Stimulated activated CD8-positive, alpha-beta memory T cell treated with anti-CD3 and anti-CD28 coated beads, Interleukin-15, amount 100 ng/mL, for 24 hours (primary cell): ENCODE measurements around the gene PCNX2.
"Not testable (repeated sequence)": the region's sequence is repeated elsewhere in the genome, so short reads cannot be mapped to it uniquely, and the experiment has no call there.

Source experiments
- DNase-seq: peaks from one replicate; pipeline ENCODE4 v3.0.0-alpha.2; 2020; ENCODE audit warnings: low read depth

Gene PCNX2

DNA sequence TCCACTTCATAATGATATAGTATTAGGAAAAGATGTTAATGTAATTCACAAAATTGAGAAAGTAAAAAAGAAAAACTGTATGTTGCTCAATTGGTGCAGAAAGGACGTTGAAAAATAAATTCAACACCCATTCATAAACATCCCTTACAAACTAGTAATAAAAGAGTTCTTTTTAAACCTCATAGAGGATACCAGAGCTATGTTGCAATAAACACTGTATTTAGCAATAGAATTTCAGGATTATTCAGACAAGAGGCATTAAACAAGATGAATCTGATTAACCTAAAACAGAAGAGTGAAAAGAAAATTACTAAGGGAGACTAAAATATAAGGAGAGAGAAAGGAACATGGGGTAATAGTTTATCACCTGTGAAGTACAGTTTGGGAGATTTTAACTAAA, 190.3 kb downstream of the PCNX2 start:
- no peak for DNase-seq

DNA sequence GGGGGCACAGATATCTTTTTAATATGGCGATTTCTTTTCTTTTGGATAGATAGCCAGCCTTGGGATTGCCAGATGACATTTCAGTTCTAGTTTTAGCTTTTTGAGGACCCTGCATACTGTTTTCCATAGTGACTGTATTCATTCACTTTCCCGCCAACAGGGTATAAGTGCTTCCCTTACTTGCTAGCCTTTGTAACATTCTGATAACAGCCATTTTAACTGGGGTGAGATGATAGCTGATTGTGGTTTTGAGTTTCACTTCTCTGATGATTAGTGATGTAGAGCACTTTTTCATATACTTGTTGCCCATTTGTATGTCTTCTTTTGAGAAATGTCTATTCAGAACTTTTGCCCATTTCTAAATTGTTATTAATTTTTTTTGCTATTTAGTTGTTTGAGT, 193.2 kb downstream of the PCNX2 start:
- no peak for DNase-seq

DNA sequence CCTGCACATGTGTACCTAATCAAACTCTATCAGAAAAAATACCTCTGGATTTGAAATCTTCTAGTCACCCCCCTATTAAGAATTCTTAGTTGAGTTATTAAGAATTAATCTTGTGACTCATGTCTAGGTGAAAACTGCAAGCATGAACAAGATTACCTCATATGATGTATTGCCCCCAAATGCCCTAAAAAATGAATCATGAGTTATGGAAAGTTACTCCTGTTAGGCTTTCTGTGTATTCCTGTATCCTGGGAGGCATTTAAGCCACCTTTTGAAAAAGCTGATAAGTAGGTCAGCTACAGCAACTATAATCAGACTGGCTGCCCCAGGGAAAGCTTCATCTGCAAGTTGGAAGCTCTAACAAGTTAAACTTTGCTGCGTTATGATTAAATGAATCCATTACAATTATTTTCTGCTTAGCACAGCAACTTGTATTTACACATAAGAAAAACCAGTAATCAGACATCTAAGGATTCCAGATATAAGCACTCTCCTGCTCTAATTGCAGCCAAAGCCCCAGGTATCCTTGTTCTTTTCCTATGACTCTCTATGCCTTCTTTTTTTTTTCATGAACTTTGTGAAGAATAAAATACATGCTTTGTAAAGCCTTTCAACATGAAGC, 197.5 kb downstream of the PCNX2 start:
- no peak for DNase-seq

DNA sequence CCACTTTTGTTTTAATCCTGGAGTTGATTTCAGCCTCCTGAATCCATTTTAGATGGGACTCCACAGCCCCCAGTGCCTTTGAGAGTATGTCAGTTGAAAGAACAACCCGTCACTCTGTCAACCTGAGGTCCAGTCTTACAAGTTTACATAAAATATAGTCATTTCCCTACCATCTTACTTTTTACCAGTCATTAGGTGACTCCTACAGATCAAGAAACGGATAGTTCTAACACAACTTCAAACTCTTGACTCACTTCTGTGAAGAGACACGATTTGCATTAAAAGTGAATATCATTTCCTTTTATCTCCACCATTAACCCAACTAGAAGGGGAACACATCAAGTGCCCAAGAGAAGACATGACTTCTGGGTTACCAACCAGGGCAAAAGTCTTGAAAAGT, 198.0 kb downstream of the PCNX2 start:
- DNase-seq, result no peak

DNA sequence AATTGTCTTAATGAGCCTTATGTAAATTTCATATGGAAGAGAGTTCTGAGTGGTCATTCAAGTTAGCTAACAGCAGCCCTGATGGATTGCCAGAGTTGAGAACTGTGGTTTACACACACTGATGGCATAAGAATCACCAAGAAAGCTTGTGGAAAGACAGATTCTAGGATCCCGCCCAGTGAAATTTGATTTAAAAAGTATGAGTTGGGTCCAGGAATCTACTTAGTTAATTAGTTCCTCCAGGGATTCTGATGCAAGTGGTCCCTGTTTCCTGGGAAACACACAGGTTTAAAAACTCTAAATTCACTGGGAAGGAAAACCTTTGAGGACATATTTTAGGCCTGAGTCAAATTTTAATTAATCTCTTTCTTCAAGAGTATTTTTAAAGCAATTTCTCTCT, 200.8 kb downstream of the PCNX2 start:
- DNase-seq, result no peak

DNA sequence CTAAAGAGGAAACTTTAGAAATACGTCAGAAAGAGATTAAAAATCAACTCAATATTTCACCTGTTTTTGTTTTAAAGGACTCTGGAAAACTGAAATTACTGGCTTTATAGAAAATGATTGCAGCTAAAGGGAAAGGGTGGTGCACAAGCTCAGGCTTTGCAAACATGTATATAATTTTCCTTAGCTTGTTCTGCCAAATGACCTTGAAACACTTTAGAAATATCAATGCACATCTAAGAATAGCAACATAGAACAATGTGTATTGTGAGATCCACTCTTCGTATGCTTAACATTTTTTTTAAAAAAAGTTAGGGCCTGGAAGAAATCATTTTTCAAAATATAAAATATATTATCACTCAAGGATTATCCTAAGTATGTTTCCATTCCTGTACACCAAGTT, 201.3 kb downstream of the PCNX2 start:
- DNase-seq, result no peak

DNA sequence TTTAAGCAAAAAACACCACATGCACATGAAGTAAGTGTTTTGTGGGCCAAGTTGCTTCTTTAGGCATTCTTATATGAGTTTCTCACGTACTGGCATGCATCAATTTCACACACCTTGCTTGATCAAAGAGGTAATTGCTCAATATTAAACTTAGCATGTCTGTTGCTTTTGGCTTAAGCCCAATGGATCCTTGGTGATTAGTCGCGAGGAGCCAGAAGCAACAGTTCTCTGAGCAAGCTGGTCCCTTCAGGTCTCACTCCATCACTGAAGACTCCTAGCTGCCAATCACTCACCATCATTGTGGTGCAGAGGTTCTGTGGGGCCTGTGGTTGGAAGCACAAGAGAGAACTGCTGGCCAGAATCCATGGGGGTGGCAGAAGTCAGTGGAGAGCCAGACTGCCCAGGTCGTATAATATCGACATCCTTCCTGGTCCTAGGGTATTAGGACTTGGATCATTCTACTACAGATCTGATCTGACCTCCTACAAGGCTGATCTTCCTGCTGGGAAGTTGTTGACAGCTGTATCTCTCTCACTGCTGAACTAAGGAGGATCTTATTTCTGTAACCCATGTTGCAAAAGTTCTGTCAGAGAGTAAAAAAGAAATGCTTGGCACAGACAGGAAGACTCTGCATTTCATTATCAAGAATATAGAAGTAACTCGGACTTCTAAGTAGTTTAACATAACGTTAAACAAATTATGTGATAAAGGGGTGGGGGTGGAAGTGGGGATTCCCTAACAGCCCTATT, 204.6 kb downstream of the PCNX2 start:
- no peak for DNase-seq

DNA sequence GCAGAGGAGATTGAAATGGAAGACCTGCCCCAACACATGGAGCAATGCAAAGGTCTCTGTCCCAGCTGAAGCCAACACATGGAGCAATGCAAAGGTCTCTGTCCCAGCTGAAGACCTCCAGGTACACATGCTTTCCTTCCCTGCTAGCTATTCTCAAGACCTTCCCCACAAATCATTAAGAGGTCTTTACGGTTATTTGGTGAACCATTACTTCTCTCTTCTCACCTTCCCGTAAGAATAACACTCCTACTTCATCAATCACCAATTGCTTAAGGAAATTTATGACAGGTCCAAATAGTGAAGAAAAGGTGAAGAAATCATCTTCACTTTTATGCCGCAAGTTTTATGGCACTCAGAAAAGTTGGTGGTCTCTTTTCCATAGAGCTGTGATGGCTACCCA, 206.3 kb downstream of the PCNX2 start:
- no peak for DNase-seq

DNA sequence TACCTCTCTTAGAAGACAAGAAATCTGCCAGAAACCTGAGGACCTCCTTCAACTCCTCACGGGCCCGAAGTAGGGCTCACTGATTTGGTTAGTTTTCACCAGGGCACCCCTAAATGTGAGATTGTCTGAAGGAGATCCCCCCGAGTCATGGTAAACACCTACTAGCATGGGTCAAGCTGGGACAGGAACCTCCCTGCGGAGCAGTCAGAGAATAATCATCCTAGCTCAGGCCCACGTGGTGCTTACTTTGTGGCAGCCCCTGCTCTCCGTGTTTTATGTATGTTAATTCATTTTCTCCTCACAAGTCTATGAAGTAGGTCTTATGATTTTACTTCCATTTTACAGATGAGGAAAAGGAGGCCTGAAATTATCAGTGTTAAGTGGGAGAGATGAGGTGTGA, 206.9 kb downstream of the PCNX2 start:
- DNase-seq, result no peak

DNA sequence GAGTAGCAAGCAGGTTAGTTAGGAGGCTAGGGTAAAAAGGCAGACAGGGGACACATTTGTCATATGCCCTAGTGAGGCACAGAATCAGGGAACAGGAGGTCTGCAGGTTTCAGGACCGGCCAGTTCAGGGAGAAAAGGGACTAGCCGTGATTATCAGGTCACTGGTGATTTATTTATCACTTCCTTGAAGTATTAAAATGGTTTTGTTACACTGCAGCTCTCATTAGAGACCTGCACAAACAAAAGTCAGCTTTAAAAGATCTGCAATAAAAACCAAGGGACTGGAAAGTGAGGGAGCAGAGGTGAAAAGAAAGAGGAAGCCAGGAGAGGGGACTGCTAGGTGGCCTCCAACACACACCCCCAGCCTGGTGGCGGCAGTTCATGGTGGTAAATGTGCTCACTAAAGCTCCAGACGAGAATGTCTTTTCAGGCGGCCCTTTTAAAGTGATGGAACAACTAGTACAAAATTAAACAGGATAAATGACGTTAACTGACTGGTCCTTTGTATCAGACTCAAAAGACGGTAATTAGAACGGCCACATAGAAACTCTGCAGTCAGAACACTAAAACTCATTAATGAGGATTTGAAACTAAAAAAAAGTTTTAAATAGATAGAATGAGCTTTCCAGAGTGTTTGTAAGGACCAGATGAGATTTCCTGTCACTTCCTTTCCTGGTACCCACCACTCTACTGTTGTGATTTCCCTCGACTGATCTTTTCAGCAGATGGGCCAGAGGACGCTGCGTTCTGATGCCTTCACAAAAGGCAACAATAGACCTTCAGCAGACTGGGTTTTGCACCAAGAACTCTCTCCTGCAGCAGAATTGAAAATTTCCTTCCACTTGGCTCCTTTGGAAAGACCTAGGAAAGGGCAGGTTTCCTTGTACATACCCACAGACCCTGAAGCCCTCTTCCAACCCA, 208.3 kb downstream of the PCNX2 start:
- no peak for DNase-seq

DNA sequence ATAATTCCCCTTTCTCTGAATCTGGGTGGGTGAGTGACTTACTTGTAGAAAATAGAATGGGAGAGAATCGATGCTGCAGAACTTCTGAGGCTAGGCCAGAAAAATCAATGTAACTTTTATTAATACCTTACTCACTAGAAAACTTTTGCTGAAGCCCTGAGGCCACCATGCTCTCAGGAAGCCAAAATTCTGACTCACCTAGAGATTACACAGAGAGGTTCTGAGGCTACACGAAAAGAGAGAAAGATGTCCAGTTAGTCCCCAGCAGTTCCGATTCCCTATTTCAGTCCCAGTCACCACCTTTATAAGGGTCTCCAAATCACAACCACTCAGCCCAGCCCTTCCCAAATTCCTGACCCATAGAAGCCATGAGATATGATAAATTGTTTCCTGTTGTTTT, 210.0 kb downstream of the PCNX2 start:
- DNase-seq, result no peak

DNA sequence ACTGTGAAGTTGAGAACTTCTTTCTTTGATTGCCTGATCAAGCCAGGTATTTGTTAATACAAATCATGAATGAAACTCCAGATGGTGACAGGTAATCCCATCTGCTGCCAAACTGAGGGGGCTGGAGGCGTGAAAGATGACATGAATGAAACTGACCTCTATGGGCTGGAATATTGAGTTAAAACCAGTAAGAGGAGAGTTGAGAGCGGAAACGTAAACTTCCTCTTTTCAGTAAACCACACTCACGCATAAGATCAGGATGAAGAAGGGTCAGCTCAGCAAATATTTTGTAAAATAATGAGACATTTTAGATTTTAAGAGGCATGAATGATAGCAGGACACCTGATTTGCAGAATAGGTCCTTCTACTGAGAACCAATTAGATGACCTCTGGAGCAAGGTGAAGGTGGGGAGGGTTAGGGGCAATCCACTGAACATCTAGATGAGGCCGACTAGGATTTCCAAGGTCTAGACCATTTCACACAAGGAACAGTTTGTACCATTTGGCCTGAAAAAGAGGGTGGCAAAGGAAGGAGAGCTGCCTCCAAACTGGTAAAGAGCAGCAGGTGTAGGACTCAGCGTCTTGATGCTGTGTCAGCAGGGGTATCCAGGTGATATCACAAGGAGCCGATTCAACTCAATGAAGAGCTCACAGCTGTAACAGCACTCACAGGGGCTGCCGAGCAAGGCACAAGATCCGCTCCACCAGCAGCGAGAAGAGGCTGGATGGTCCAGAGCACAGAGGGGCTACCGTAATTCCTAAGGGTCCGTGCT, 212.6 kb downstream of the PCNX2 start:
- no peak for DNase-seq

DNA sequence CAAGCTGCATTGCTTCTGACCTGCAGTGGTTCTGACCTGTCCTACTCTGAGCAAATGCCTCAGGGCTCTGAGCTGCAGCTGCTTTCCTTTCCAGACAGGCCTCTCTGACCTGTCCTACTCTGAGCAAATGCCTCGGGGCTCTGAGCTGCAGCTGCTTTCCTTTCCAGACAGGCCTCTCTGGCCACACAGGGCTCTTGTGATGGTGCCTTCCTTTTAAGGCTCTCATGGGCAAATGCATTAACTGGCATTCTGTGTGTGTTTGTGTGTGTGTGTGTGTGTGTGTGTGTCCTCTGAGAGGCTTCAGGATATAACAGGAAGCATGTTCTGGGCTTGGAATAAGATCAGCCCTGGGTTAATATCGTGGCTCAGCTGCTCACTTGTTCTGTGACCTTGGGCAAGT, 213.8 kb downstream of the PCNX2 start:
- DNase-seq, result no peak

DNA sequence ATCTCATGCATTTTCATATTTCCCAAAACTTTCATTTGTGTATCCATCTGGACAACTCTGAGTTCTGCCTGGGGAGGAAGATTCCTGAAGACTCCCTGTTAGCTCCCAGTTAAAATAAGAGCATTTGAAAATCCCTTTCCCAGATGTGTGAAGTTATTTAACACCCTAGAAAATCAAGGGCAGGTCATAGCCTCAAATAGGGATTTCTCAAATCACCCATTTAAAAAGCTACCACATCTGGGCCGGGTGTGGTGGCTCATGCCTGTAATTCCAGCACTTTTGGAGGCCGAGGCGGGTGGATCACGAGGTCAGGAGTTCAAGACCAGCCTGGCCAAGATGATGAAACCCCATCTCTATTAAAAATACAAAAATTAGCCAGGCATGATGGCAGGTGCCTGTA, 214.7 kb downstream of the PCNX2 start:
- DNase-seq, result not testable (repeated sequence)

DNA sequence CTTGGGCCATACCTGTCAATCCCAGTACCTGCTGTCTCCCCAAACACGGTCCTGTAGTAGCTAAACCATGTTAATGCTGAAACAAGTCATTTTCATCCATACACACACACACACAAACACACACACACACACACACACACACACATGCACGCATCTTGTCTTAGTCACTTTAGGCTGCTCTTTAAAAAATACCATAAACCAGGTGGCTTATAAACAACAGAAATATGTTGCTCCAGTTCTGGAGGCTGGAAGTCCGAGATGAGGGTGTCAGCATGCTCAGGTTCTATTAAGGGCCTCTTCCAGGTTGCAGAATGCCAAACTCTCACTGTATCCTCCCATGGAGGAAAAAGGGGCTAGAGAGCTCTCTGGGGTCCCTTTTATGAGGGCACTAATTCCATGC, 215.2 kb downstream of the PCNX2 start:
- no peak for DNase-seq

DNA sequence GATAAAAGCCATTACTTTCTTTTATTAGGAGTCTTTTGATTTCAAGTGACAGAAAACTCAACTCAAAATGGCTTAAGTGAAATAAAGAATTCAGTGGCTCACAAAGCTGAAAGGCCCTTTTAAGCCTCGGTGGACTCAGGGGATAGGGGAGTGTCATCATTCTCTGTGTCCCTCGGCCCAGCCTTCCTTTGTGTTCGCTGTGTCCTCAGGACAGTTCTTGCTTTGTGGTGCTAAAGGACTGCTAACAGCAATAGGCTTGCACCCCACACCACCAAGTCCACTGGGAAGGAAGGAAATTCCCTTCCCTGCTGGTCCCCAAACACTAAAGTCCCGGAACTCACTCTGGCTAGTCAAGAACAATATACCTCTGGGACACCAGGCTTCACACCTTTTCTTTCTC, 216.0 kb downstream of the PCNX2 start:
- no peak for DNase-seq

DNA sequence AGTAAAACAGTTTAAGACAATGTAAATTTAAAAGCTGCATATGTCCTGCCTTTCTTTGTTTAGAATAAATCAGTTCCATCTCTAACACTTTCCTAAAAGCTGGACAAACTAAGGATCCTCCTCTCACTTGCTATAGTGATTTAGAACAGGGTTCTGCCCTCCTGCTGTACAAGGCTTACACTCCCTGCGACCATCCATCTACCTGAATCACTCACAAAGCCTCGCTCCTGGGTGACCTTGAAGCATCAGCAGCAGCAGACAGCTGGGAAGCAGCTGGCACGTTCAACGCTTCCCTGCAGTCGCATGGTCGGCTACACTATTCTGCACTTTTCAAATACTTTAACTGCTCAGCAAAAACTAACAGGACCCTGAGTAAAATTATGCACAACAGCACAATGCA, 217.1 kb downstream of the PCNX2 start:
- no peak for DNase-seq

DNA sequence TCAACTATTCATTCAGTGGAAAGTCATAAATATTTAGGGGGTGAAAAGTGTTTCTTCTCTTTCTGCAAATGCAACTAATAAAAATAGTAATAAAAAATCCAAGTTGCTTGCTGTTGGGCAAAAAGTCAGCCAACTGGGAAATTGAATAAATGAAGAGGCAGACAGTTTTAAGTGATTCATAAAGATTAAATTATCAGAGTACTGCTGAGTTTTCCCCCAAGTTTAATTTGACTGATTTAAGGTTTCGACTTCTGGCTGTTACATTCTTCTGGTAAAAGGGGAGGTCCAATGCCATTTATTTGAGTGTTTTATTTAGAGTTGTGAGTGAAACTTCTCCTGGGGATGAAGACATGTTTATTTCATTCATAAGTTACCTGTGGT, 219.6 kb downstream of the PCNX2 start:
- DNase-seq, result no peak

DNA sequence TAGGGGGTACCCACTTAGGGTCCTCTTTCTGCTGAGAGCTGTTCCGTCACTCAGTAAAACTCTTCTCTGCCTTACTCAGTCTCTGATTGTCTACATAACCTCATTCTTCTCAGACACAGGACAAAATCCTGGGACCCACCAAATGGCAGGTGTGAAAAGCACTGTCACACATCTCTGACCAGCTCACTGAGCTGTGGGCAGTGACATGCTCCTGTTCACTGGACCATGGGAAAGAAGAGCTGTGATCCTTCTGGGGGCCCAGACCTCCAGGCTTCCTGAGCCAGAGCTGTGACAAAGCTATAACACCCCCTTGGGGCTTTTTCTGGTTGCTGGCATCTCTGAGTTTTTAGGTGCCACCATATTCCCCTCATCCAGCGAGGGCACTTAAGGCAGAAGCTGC, 229.4 kb downstream of the PCNX2 start:
- no peak for DNase-seq

DNA sequence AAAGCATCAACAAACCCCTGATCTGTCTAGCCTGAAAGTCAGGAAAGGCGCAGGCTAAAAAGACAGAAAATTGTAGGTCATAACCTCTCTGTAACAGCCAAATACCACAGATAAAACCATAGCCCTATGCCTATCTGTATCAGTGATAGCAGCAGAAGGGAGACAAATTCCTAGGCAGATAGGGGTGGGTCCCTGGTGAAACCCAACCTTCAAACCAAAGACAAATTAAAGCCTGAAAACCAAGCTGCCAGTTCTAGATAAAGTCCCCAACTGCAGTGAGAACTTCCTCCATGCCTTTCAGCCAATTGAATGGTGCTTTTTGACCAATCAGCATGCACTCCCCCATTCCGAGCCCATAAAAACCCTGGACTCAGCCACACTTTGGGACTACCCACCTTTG, 229.8 kb downstream of the PCNX2 start:
- no peak for DNase-seq

DNA sequence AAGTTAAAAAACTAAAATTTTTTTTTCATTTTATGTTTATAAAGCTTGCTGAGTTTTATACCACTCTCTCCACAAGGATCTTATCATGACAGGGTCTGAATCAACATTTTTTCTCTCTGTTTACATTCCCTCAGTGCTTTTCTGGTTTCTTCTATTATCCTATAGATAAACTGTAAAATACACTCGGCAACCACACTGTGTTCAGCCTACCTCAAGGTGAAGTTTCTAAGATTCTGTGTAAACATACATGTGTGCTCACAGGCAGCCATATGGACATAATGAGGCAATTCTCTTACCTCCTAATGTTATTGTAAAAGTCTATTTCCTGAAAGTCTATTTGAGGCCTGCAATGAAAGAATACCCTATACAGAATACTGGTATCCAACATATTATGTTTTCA, 230.5 kb downstream of the PCNX2 start:
- DNase-seq, result no peak

DNA sequence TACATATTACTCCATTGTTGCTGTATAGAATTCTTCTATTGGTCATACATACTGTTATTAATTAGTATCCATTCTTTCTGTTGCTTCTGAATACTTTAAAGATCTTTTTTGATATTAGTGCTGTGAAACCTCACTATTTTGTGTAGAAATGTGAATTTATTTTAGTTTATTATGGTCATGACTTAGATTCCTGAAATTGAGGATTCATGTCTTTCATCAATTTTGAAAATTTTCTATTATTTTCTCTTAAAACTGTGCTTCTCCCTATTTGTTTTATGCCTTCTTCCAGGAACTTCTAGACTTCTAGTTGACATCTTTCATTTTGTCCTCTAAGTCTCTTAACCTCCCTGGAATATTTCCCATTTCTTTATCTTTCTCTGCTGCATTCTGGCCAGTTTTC, 232.1 kb downstream of the PCNX2 start:
- DNase-seq, result no peak
